ENCODE measurements around the gene WIPF1. TPM values are rescaled to one million over a fixed set of nuclear protein-coding genes. Genes with fewer than 3 reads are reported as not detected.

Gene WIPF1
- polyA plus RNA-seq, 1 donor from 2014 or later = 120 TPM

Other genes starting within 250 kb of the WIPF1 start
- 8.1 TPM for gene SCRN3, start 202.1 kb downstream of the WIPF1 start, polyA plus RNA-seq
- 1.6 TPM for gene GPR155, start 110.8 kb downstream of the WIPF1 start, polyA plus RNA-seq
- 0.40 TPM for gene CHRNA1, start 166.7 kb upstream of the WIPF1 start, polyA plus RNA-seq

Data from IgD-negative memory B cell (primary cell).